KMS-11 (cell line): Measurements from ENCODE around the gene CYP11A1.

Source experiments
- H2AFZ ChIP-seq: fragments of 200-600 bp; sonication (generic); 2 replicates; pipeline ENCODE4 v1.6.1; 2016; ENCODE audit warnings: antibody characterized with exemption, mixed run types, low read depth
- H3K27ac ChIP-seq: fragments of 200-600 bp; sonication (generic); 2 replicates; pipeline ENCODE4 v1.6.1; 2016; ENCODE audit warnings: mild to moderate bottlenecking, mixed run types
- H3K27me3 ChIP-seq: fragments of 200-600 bp; sonication (generic); 2 replicates; pipeline ENCODE4 v1.6.1; 2017; ENCODE audit warnings: mild to moderate bottlenecking, low read depth, mixed run types, moderate library complexity; ENCODE audit not compliant: insufficient read depth
- H3K36me3 ChIP-seq: fragments of 200-600 bp; sonication (generic); 2 replicates; pipeline ENCODE4 v1.6.1; 2017; ENCODE audit warnings: mild to moderate bottlenecking, mixed run types; ENCODE audit not compliant: insufficient read depth
- H3K4me1 ChIP-seq: fragments of 200-600 bp; sonication (generic); 2 replicates; pipeline ENCODE4 v1.6.1; 2016; ENCODE audit warnings: mild to moderate bottlenecking, low read depth, mixed run types; ENCODE audit not compliant: poor library complexity, severe bottlenecking
- H3K4me2 ChIP-seq: fragments of 200-600 bp; sonication (generic); 2 replicates; pipeline ENCODE4 v1.7.0; 2016; ENCODE audit warnings: mild to moderate bottlenecking, mixed run types
- H3K4me3 ChIP-seq: fragments of 200-600 bp; sonication (generic); IDR thresholded peaks from 2 replicates; pipeline ENCODE4 v1.6.1; 2017; ENCODE audit warnings: low read depth, low read length, mixed read lengths; ENCODE audit not compliant: insufficient read depth
- H3K79me2 ChIP-seq: fragments of 200-600 bp; sonication (generic); 2 replicates; pipeline ENCODE4 v1.6.1; 2016; ENCODE audit warnings: low read depth, mixed run types; ENCODE audit not compliant: insufficient read depth
- H3K9ac ChIP-seq: fragments of 200-600 bp; sonication (generic); 2 replicates; pipeline ENCODE4 v1.6.1; 2016; ENCODE audit warnings: mild to moderate bottlenecking, mixed run types
- H4K20me1 ChIP-seq: fragments of 200-600 bp; sonication (generic); 2 replicates; pipeline ENCODE4 v1.6.1; 2016; ENCODE audit warnings: mild to moderate bottlenecking, mixed run types; ENCODE audit not compliant: insufficient read depth
- TF ChIP-seq, protein P1 (sequence below): fragments of 200-600 bp; sonication (generic); conservative IDR thresholded peaks from 2 replicates; pipeline ENCODE4 v1.6.1; 2017; ENCODE audit warnings: low read depth, mild to moderate bottlenecking, antibody characterized with exemption, low read length, moderate library complexity, mixed read lengths

Gene CYP11A1

DNA sequence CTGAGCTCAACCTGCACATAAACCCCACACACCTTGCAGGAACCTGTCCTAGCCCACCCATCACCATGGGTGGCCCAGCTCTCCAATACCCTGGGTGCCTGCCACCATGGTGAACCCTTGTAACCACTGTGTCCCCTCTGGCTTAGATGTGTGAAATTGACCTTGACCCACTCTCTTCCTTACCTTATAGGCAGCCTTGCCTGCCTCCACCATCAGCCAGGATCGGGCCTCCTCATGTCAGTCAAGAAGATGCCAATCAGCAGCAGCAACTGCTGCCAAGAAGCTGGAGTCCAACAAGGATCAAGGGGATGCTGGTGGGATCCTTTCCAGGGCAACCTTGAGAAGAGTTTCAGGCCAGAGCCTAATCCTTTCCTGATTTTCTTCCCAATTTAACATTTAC, 8.8 kb upstream of the CYP11A1 start:
- H3K4me3 ChIP-seq: no peak overlapping the region
- H2AFZ ChIP-seq: no peak overlapping the region
- no peak overlapping the region for H3K4me2 ChIP-seq
- no peaks in the 10 kb centered on the region for H3K79me2 ChIP-seq
- peaks cover 2% of the 10 kb centered on the region; the same call in 1 of the 2 replicates for H3K27me3 ChIP-seq
- H3K9ac ChIP-seq: no peak overlapping the region
- H3K27ac ChIP-seq: no peak overlapping the region
- no peaks in the 10 kb centered on the region for H4K20me1 ChIP-seq
- TF ChIP-seq, protein P1, sequence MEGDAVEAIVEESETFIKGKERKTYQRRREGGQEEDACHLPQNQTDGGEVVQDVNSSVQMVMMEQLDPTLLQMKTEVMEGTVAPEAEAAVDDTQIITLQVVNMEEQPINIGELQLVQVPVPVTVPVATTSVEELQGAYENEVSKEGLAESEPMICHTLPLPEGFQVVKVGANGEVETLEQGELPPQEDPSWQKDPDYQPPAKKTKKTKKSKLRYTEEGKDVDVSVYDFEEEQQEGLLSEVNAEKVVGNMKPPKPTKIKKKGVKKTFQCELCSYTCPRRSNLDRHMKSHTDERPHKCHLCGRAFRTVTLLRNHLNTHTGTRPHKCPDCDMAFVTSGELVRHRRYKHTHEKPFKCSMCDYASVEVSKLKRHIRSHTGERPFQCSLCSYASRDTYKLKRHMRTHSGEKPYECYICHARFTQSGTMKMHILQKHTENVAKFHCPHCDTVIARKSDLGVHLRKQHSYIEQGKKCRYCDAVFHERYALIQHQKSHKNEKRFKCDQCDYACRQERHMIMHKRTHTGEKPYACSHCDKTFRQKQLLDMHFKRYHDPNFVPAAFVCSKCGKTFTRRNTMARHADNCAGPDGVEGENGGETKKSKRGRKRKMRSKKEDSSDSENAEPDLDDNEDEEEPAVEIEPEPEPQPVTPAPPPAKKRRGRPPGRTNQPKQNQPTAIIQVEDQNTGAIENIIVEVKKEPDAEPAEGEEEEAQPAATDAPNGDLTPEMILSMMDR: no peak
- H3K36me3 ChIP-seq: no peaks in the 10 kb centered on the region
- H3K4me1 ChIP-seq: peaks cover 14% of the 10 kb centered on the region

DNA sequence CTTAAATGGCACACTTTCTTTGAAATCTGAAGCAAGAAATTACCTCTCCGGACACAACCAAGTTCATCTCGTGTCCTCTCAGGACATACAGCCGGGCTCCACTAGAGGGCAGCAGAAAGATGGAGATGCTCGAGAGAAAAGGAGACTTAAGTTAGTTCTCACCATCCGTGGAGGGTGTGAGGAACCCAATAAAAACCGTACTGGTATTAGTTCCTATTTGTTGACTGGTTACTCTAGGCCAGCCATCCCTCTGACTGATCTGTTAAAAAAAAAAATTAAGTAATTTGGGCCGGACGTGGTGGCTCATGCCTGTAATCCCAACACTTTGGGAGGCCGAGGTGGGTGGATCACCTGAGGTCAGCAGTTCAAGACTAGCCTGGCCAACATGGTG, 7.9 kb upstream of the CYP11A1 start:
- peak overlapping the region; percentile 80 for H3K4me2 ChIP-seq
- H3K27ac ChIP-seq: no peak overlapping the region
- peak overlapping the region; percentile 93 for H2AFZ ChIP-seq
- H3K79me2 ChIP-seq: no peaks in the 10 kb centered on the region
- peaks cover 14% of the 10 kb centered on the region for H3K4me1 ChIP-seq
- H3K9ac ChIP-seq: no peak overlapping the region
- no peak overlapping the region for H3K4me3 ChIP-seq
- H4K20me1 ChIP-seq: no peaks in the 10 kb centered on the region
- peaks cover 11% of the 10 kb centered on the region; the same call in 1 of the 2 replicates for H3K27me3 ChIP-seq
- TF ChIP-seq, protein P1: peak; percentile 80; the same call in 1 of the 2 replicates
- H3K36me3 ChIP-seq: no peaks in the 10 kb centered on the region

DNA sequence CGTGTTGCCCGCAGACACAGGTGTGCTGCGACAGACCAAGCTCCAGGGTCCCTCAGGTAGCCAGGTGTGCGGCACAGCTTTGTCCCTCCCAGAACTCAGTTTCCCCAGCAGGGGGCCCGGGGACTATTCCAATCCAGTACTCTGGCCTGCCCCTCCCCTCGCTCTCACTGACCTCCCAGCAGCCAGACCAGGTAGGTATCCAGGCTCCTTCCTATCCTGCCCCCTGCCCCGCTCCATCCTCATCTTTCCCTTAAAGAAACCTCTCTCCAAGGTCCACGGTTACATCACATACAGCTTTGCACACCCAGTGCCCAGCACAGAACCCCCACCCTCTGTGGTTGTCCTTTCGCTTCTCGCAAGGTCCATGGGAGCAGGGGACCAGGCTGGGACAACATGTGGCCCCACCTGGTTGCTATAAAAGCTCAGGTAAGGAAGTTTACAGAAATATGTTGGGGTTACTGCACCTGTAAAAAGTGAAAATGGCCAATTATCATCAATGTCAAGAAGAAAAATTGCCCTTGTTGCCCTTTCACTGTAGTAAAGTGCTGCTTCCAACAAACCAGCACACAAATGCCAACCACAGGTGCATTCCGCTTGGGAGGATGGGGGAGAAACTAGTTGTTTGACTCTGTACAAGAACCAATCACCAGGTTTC, 7.3 kb upstream of the CYP11A1 start:
- H3K79me2 ChIP-seq: no peaks in the 10 kb centered on the region
- no peak overlapping the region for H3K27ac ChIP-seq
- TF ChIP-seq, protein P1: no peak
- peaks cover 14% of the 10 kb centered on the region for H3K4me1 ChIP-seq
- H3K4me3 ChIP-seq: no peak overlapping the region
- H2AFZ ChIP-seq: peak overlapping the region; percentile 93
- no peaks in the 10 kb centered on the region for H4K20me1 ChIP-seq
- H3K9ac ChIP-seq: no peak overlapping the region
- H3K36me3 ChIP-seq: no peaks in the 10 kb centered on the region
- peak overlapping the region; percentile 80 for H3K4me2 ChIP-seq
- H3K27me3 ChIP-seq: peaks cover 12% of the 10 kb centered on the region; the same call in 1 of the 2 replicates

DNA sequence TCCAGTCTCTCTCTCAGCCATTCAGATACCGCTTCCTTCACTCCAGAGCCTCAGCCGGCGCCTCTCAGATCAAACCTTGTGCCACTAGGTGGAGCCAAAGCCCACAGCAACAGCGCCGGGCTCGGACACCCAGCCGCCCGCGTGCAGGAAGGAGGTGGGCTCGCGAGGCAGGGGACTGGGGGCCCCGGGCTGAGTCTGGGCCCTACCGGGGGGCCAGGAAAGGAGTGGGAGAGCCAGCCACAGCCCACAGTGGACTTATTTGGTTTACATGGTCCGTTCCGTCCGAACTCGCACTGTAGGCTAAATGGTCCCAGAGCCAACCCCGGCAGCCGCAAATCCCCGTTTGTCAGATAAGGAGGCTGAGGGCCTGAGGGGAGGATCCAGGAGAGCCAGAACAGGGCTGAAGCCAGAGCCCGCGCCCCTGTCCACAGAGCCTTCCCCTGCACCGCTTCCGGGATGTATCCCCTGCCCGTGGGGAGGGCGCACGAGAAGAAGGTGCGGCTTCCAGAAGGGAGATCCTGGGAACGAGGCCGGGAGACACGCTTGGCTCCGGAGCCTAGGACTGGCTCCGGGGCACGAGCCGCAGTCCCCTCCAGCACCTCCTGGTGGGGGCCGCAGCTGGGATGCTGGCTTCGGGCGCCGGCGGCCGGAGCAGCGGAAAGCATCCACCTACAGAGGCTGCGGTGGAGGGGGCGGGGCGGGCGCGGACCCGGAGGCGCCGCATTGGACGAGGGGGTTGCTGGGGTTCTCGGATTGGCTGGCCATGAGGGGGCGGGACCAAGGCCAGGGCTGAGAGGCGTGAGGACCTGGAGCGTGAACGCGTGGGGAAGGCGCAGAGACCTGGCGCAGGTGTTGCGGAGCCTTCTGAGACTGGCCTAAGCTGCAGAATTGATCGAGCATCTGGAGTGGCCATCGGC, 6.5 kb upstream of the CYP11A1 start:
- 0 out of 2 replicates have a peak overlapping the region, but pooled peaks have one; percentile 2 for H3K27ac ChIP-seq
- H3K79me2 ChIP-seq: no peaks in the 10 kb centered on the region
- no peak overlapping the region for H3K4me3 ChIP-seq
- H2AFZ ChIP-seq: peak overlapping the region; percentile 93
- H3K4me1 ChIP-seq: peaks cover 14% of the 10 kb centered on the region
- peaks cover 12% of the 10 kb centered on the region; the same call in 1 of the 2 replicates for H3K27me3 ChIP-seq
- peak overlapping the region; percentile 26; the same call in 1 of the 2 replicates for H3K9ac ChIP-seq
- peak overlapping the region; percentile 80 for H3K4me2 ChIP-seq
- TF ChIP-seq, protein P1: peak; percentile 88
- H4K20me1 ChIP-seq: no peaks in the 10 kb centered on the region
- no peaks in the 10 kb centered on the region for H3K36me3 ChIP-seq
